ENCODE data around the gene HOOK1.
"Not testable (repeated sequence)": the region's sequence is repeated elsewhere in the genome, so short reads cannot be mapped to it uniquely, and the experiment has no call there.

Gene HOOK1

DNA sequence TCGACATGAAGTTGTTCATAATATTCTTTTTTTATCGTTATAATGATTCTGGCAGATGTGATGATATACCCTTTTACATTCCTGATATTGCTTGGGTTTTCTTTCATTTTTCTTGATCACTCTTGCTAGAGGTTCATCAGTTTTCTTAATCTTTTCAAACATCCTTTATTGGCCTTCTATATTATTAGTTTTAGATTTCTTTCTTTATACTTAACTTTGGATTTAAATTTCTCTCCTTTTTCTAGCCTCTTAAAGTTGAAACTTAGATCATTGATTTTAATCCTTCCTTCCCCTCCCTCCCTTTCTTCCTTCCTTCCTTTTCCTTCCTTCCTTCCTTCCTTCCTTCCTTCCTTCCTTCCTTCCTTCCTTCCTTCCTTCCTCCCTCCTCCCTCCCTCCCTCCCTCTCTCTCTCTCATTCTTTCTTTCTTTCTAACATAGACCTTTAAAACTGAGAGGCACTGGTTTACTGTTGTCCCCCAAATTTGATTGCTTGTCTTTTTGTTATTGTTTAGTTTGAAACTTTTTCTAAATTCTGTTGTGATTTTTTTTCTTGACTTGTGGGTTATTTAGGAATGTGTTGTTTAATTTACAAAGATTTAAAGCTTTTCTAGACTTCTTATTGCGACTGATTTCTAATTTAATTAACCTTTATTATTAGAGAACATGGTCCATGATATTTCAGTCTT, 31.6 kb downstream of the HOOK1 start:
- Histone ChIP-seq H3K4me2 (ENCODE audit: low read length) (no peak overlapping the region), H3K27ac (no peak overlapping the region), H3K79me2 (no peaks in the 10 kb centered on the region), H3K4me1 (no peaks in the 10 kb centered on the region), H3K9ac (no peak overlapping the region), H3K4me3 (ENCODE audit: low read depth, low read length) (no peak overlapping the region), H3K36me3 (ENCODE audit: control insufficient read depth, insufficient read depth, low read length) (no peaks in the 10 kb centered on the region), H2AFZ (no peak overlapping the region), H3K9me3 (ENCODE audit: control insufficient read depth, low read length) (no peaks in the 10 kb centered on the region), H3K27me3 (ENCODE audit: control insufficient read depth, insufficient read depth, low read length) (no peaks in the 10 kb centered on the region)
- TF ChIP-seq, protein P1, sequence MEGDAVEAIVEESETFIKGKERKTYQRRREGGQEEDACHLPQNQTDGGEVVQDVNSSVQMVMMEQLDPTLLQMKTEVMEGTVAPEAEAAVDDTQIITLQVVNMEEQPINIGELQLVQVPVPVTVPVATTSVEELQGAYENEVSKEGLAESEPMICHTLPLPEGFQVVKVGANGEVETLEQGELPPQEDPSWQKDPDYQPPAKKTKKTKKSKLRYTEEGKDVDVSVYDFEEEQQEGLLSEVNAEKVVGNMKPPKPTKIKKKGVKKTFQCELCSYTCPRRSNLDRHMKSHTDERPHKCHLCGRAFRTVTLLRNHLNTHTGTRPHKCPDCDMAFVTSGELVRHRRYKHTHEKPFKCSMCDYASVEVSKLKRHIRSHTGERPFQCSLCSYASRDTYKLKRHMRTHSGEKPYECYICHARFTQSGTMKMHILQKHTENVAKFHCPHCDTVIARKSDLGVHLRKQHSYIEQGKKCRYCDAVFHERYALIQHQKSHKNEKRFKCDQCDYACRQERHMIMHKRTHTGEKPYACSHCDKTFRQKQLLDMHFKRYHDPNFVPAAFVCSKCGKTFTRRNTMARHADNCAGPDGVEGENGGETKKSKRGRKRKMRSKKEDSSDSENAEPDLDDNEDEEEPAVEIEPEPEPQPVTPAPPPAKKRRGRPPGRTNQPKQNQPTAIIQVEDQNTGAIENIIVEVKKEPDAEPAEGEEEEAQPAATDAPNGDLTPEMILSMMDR (IDR thresholded peaks at IDR 0.05), result no peak

DNA sequence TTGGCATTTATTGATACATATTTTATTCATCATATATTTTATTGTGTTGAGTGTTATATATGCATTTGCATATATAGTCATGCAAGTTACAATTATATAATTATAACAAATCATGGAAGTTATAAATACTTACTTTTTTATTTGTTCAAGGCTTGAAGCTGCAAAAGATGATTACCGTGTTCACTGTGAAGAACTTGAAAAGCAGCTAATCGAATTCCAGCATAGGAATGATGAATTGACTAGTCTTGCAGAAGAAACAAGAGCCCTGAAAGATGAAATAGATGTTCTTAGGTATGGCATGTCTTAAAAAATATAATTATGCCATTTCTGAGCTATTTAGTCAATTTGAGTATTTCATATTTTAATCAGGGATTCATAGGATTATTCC, 32.1 kb downstream of the HOOK1 start:
- no peak overlapping the region for H3K9ac ChIP-seq

DNA sequence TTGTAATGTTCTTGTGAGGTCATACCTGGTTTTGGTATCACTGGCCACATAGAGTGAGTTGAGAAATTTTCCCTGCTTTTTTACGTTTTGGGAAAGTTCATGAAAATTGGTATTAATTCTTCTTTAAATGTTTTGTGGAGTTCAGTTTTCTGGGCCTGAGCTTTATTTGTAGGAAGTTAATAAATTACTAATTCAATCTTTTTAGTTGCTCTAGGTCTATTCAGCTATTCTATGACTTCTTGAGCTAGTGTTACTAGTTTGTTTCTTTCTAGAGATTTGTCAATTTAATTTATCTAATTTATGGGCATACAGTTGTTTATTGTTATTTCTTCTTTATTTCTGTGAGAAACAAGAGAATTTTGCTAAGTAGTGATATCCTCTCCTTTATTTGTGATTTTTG, 37.4 kb downstream of the HOOK1 start:
- no peak overlapping the region for H3K4me3 ChIP-seq (ENCODE audit: low read depth, low read length)
- H3K9me3 ChIP-seq (ENCODE audit: control insufficient read depth, low read length), result no peaks in the 10 kb centered on the region
- no peak overlapping the region for H3K27ac ChIP-seq
- H3K27me3 ChIP-seq (ENCODE audit: control insufficient read depth, insufficient read depth, low read length), result no peaks in the 10 kb centered on the region
- TF ChIP-seq, protein P1 (IDR thresholded peaks at IDR 0.05), result no peak
- H3K79me2 ChIP-seq, result no peaks in the 10 kb centered on the region
- no peaks in the 10 kb centered on the region for H3K36me3 ChIP-seq (ENCODE audit: control insufficient read depth, insufficient read depth, low read length)
- H3K4me1 ChIP-seq, result no peaks in the 10 kb centered on the region
- H2AFZ ChIP-seq, result no peak overlapping the region
- H3K4me2 ChIP-seq (ENCODE audit: low read length), result no peak overlapping the region
- no peak overlapping the region for H3K9ac ChIP-seq

More for the DNA sequence above, 32.1 kb downstream of the HOOK1 start:
- H3K27ac ChIP-seq, result no peak overlapping the region
- H3K4me1 ChIP-seq, result no peaks in the 10 kb centered on the region
- H3K9me3 ChIP-seq (ENCODE audit: control insufficient read depth, low read length), result no peaks in the 10 kb centered on the region
- no peaks in the 10 kb centered on the region for H3K36me3 ChIP-seq (ENCODE audit: control insufficient read depth, insufficient read depth, low read length)
- no peaks in the 10 kb centered on the region for H3K27me3 ChIP-seq (ENCODE audit: control insufficient read depth, insufficient read depth, low read length)
- TF ChIP-seq, protein P1 (IDR thresholded peaks at IDR 0.05), result no peak
- H3K79me2 ChIP-seq, result no peaks in the 10 kb centered on the region
- H3K4me3 ChIP-seq (ENCODE audit: low read depth, low read length), result no peak overlapping the region
- H2AFZ ChIP-seq, result no peak overlapping the region
- no peak overlapping the region for H3K4me2 ChIP-seq (ENCODE audit: low read length)

DNA sequence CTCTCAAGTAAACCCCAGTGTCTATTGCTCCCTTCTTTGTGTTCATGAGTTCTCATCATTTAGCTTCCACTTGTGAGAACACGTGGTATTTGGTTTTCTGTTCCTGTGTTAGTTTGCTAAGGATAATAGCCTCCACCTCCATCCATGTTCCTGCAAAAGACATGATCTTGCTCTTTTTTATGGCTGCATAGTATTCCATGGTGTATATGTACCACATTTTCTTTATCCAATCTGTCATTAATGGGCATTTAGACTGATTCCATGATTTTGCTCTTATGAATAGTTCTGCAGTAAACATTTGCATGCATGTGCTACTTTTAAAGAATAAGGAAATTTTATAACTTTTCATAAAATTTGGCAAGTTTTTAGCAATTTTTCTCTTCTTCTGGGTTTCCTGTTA, 40.5 kb downstream of the HOOK1 start:
- H3K27me3 ChIP-seq (ENCODE audit: control insufficient read depth, insufficient read depth, low read length); H3K9me3 ChIP-seq (ENCODE audit: control insufficient read depth, low read length); H2AFZ ChIP-seq; H3K36me3 ChIP-seq (ENCODE audit: control insufficient read depth, insufficient read depth, low read length); H3K27ac ChIP-seq; H3K79me2 ChIP-seq; H3K4me2 ChIP-seq (ENCODE audit: low read length); H3K4me1 ChIP-seq; H3K4me3 ChIP-seq (ENCODE audit: low read depth, low read length); H3K9ac ChIP-seq: not testable (repeated sequence)

DNA sequence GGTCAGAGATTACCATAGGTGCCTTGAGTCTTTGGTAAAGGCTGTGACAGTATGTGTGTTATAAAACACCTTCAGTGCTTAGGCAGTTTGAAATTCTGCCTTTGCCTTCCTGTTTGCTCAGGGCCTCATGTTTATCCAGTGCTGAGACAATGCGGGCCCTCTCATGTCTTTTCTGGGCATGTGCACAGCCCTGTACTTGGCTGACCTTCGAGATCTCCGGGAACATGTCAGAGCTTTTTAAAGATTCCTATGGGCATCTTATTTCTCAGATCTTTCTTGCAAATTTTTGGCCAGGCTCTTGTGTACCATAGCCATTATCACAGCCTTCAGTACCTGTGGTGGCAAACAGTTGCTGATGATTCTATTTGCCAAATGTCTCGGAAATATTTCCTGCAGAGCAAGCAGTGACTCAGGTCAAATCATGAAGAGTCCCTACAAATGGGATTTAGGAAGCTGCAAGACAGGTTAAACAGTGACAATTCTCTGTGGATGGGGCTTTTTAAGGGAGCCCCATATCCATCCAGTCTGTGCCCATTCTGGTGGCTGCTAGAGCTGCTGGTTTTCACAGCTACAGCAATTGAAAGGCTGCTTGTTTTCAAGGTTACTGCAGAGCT, 42.1 kb downstream of the HOOK1 start:
- TF ChIP-seq, protein P1 (IDR thresholded peaks at IDR 0.05), result no peak

More for the DNA sequence above, 42.1 kb downstream of the HOOK1 start:
- Histone ChIP-seq H3K27me3 (ENCODE audit: control insufficient read depth, insufficient read depth, low read length) (no peaks in the 10 kb centered on the region), H2AFZ (peak overlapping the region; percentile 34), H3K79me2 (no peaks in the 10 kb centered on the region), H3K9ac (no peak overlapping the region), H3K27ac (peak overlapping the region; percentile 61), H3K4me3 (ENCODE audit: low read depth, low read length) (no peak overlapping the region), H3K36me3 (ENCODE audit: control insufficient read depth, insufficient read depth, low read length) (no peaks in the 10 kb centered on the region), H3K4me1 (no peaks in the 10 kb centered on the region), H3K9me3 (ENCODE audit: control insufficient read depth, low read length) (no peaks in the 10 kb centered on the region), H3K4me2 (ENCODE audit: low read length) (peak overlapping the region; percentile 29)

Measured in parathyroid adenoma (tissue), 2 donors.